CD14-positive monocyte (primary cell): ENCODE results near the gene GRIA3. TPM values are rescaled to one million over a fixed set of nuclear protein-coding genes. Genes with fewer than 3 reads are reported as not detected.

Experiments
- DNase-seq, 3 donors: peaks; one replicate each; pipeline ENCODE4 v3.0.0-alpha.2; 2011 to 2022
- H2AFZ ChIP-seq: 2 replicates; pipeline ENCODE4 v1.6.0; 2012; ENCODE audit warnings: mild to moderate bottlenecking, low read depth, low read length, inconsistent platforms; ENCODE audit not compliant: insufficient read depth, poor library complexity, severe bottlenecking
- H3K27ac ChIP-seq, 2 donors: 1 replicate in 1 of 2; 2 replicates in 1 of 2; pipeline ENCODE4 v1.5.1; 2012 to 2013; ENCODE audit warnings: low read length in 2 of 2, control low read depth in 1 of 2, inconsistent platforms in 1 of 2, low read depth in 1 of 2, mild to moderate bottlenecking in 1 of 2
- H3K27me3 ChIP-seq, 2 donors: one replicate each; pipeline versions ENCODE4 v1.6.0 to v1.6.1; 2011 to 2013; ENCODE audit warnings: low read length in 2 of 2; ENCODE audit not compliant: control insufficient read depth in 2 of 2, insufficient read depth in 2 of 2
- H3K36me3 ChIP-seq, 2 donors: replicated peaks in 1 of 2; 1 replicate in 1 of 2; 2 replicates in 1 of 2; pipeline versions ENCODE4 v1.5.1 to v1.6.1; 2012 to 2013; ENCODE audit warnings: low read length in 2 of 2, control low read depth in 1 of 2, inconsistent platforms in 1 of 2, mild to moderate bottlenecking in 1 of 2; ENCODE audit not compliant: insufficient read depth in 2 of 2, control insufficient read depth in 1 of 2
- H3K4me1 ChIP-seq, 2 donors: 1 replicate in 1 of 2; 2 replicates in 1 of 2; pipeline versions ENCODE4 v1.5.1 to v1.6.1; 2012 to 2013; ENCODE audit warnings: low read length in 2 of 2, control low read depth in 1 of 2, inconsistent platforms in 1 of 2, mild to moderate bottlenecking in 1 of 2, moderate library complexity in 1 of 2; ENCODE audit not compliant: insufficient read depth in 2 of 2, control insufficient read depth in 1 of 2
- H3K4me2 ChIP-seq: replicated peaks from 2 replicates; pipeline ENCODE3; 2012; ENCODE audit warnings: low read length, moderate library complexity, mild to moderate bottlenecking; ENCODE audit not compliant: poor library complexity, severe bottlenecking; ENCODE audit errors: extremely low read depth
- H3K4me3 ChIP-seq, 3 experiments: fragments of 200-600 bp in 1 of 3; sonication (generic) in 1 of 3; replicated peaks in 1 of 3; 1 replicate in 2 of 3; 2 replicates in 1 of 3; pipeline ENCODE4 v1.5.1; 2011 to 2013; ENCODE audit warnings: low read length in 3 of 3, mild to moderate bottlenecking in 3 of 3, control low read depth in 2 of 3, low read depth in 2 of 3, inconsistent platforms in 1 of 3, moderate library complexity in 1 of 3
- H3K79me2 ChIP-seq: 2 replicates; pipeline ENCODE4 v1.6.0; 2012; ENCODE audit warnings: mild to moderate bottlenecking, control low read depth, inconsistent platforms, low read length, moderate library complexity; ENCODE audit not compliant: insufficient read depth
- H3K9ac ChIP-seq: 2 replicates; pipeline ENCODE4 v1.6.0; 2017; ENCODE audit warnings: low read length, mild to moderate bottlenecking; ENCODE audit not compliant: insufficient read depth, poor library complexity, severe bottlenecking
- H3K9me3 ChIP-seq, 2 donors: replicated peaks in 1 of 2; 1 replicate in 1 of 2; 2 replicates in 1 of 2; pipeline versions ENCODE4 v1.5.1 to v1.6.1; 2012 to 2013; ENCODE audit warnings: low read length in 2 of 2, control low read depth in 1 of 2; ENCODE audit not compliant: control insufficient read depth in 1 of 2, insufficient read depth in 1 of 2
- H4K20me1 ChIP-seq: 2 replicates; pipeline ENCODE4 v1.6.0; 2012; ENCODE audit warnings: mild to moderate bottlenecking, low read length, control low read depth, moderate library complexity; ENCODE audit not compliant: insufficient read depth
- H3K27ac Mint-ChIP-seq, 7 donors: one replicate each; pipeline ENCODE4 v1.8.0; 2020; ENCODE audit warnings: mild to moderate bottlenecking in 7 of 7, mixed read lengths in 7 of 7, moderate library complexity in 6 of 7, inconsistent platforms in 2 of 7
- H3K27me3 Mint-ChIP-seq, 3 donors: one replicate each; pipeline ENCODE4 v1.8.0; 2021 to 2022; ENCODE audit warnings: low read depth in 3 of 3, mild to moderate bottlenecking in 3 of 3, mixed read lengths in 3 of 3, moderate library complexity in 3 of 3, inconsistent platforms in 1 of 3
- H3K36me3 Mint-ChIP-seq, 2 donors: one replicate each; pipeline ENCODE4 v1.8.0; 2020; ENCODE audit warnings: mixed read lengths in 2 of 2, inconsistent platforms in 1 of 2, mild to moderate bottlenecking in 1 of 2
- H3K4me1 Mint-ChIP-seq: one replicate; pipeline ENCODE4 v1.8.0; 2020; ENCODE audit warnings: mild to moderate bottlenecking, mixed read lengths
- H3K4me3 Mint-ChIP-seq, 2 donors: one replicate each; pipeline ENCODE4 v1.8.0; 2020; ENCODE audit warnings: mild to moderate bottlenecking in 2 of 2, mixed read lengths in 2 of 2, moderate library complexity in 1 of 2
- H3K9me3 Mint-ChIP-seq, 7 donors: one replicate each; pipeline ENCODE4 v1.8.0; 2020 to 2022; ENCODE audit warnings: mixed read lengths in 7 of 7, mild to moderate bottlenecking in 6 of 7, moderate library complexity in 6 of 7, inconsistent platforms in 2 of 7
- CTCF ChIP-seq: fragments of 200-600 bp; IDR thresholded peaks from one replicate; pipeline ENCODE4 v1.8.0; 2022; ENCODE audit warnings: antibody characterized with exemption, mild to moderate bottlenecking
- WGBS: methylation state at CpG from one replicate; pipeline ENCODE4 v1.1.5; 2013; ENCODE audit warnings: missing lambda C conversion rate; ENCODE audit not compliant: insufficient coverage; 5-methylcytosine and 5-hydroxymethylcytosine counted together
- intact Hi-C, 2 donors: fragments of 100-400 bp; cut with micrococcal nuclease; formaldehyde crosslinking; loops; one replicate each; pipeline versions ENCODE4 v1.15.0 to v1.15.1; 2023
- polyA plus RNA-seq, 3 donors: library from polyadenylated mRNA; depleted of rRNA in 1 of 3; unstranded in 2 of 3; stranded (reverse) in 1 of 3; fragments of 300-500 nt in 2 of 3; fragments of >200 nt in 1 of 3; fragmentation: Illumina TruSeq in 2 of 3; gene quantifications; 1 replicate in 2 of 3; 2 replicates in 1 of 3; pipeline ENCODE4 v1.2.3, GENCODE V29; 2012 to 2021

The GRIA3 gene
- polyA plus RNA-seq, 3 donors, result not detected

- intact Hi-C loops, result no loop called here
- Mint-ChIP-seq H3K27ac (no peak overlapping the region), H3K4me1 (no peaks in the 10 kb centered on the region), H3K9me3 (peaks cover 0 to 3% (median 0%) of the 10 kb centered on the region in 7 donors), H3K4me3 (no peak overlapping the region), H3K36me3 (no peaks in the 10 kb centered on the region), H3K27me3 (peaks cover 0 to 2% (median 1%) of the 10 kb centered on the region in 3 donors)
- no CpG with 5 or more reads among the region's 2 CpGs for WGBS
- Histone ChIP-seq H3K4me2 (no peak overlapping the region), H3K27ac (no peak overlapping the region), H3K4me3 (no peak overlapping the region), H3K9me3 (no peaks in the 10 kb centered on the region), H3K27me3 (no peaks in the 10 kb centered on the region), H2AFZ (no peak overlapping the region), H3K4me1 (no peaks in the 10 kb centered on the region), H3K36me3 (no peaks in the 10 kb centered on the region), H3K79me2 (no peaks in the 10 kb centered on the region), H4K20me1 (no peaks in the 10 kb centered on the region), H3K9ac (no peak overlapping the region)
- no peak for TF ChIP-seq CTCF
- DNase-seq, result no peak
Observed at GRCh38 chrX:123475068-123475724, 291.1 kb downstream of the GRIA3 start.

- H3K36me3 ChIP-seq, result no peaks in the 10 kb centered on the region
- H3K9ac ChIP-seq, result no peak overlapping the region
- no peaks in the 10 kb centered on the region for H3K27me3 ChIP-seq
- no peak for DNase-seq
- H3K4me2 ChIP-seq, result no peak overlapping the region
- no peak for TF ChIP-seq CTCF
- H3K9me3 ChIP-seq, result no peaks in the 10 kb centered on the region
- H4K20me1 ChIP-seq, result no peaks in the 10 kb centered on the region
- H3K9me3 Mint-ChIP-seq, result peaks cover 0 to 2% (median 0%) of the 10 kb centered on the region in 7 donors
- H3K4me3 ChIP-seq, result no peak overlapping the region
- peaks cover 0 to 1% (median 0%) of the 10 kb centered on the region in 3 donors for H3K27me3 Mint-ChIP-seq
- no peaks in the 10 kb centered on the region for H3K4me1 Mint-ChIP-seq
- no peaks in the 10 kb centered on the region for H3K4me1 ChIP-seq
- H3K36me3 Mint-ChIP-seq, result no peaks in the 10 kb centered on the region
- no peak overlapping the region for H3K27ac Mint-ChIP-seq
- H3K27ac ChIP-seq, result no peak overlapping the region
- no peak overlapping the region for H2AFZ ChIP-seq
- no peaks in the 10 kb centered on the region for H3K79me2 ChIP-seq
- intact Hi-C loops, result no loop called here
- no peak overlapping the region for H3K4me3 Mint-ChIP-seq
- no CpG with 5 or more reads among the region's 5 CpGs for WGBS
Observed at GRCh38 chrX:123476611-123477219, 292.6 kb downstream of the GRIA3 start.
